Ovary (tissue), 1 donor: ENCODE data around the gene ZFAND2A.
"Not testable (repeated sequence)": the region's sequence is repeated elsewhere in the genome, so short reads cannot be mapped to it uniquely, and the experiment has no call there.

ENCODE experiments used
- EP300 ChIP-seq: sonication (generic); formaldehyde crosslinking; IDR thresholded peaks from one replicate; pipeline ENCODE4 v1.6.1; 2017; ENCODE audit warnings: antibody characterized with exemption
- POLR2A ChIP-seq: fragments of 450-650 bp; IDR thresholded peaks from one replicate; pipeline ENCODE4 v1.6.1; 2017; ENCODE audit warnings: antibody characterized with exemption, mild to moderate bottlenecking, moderate library complexity

DNA sequence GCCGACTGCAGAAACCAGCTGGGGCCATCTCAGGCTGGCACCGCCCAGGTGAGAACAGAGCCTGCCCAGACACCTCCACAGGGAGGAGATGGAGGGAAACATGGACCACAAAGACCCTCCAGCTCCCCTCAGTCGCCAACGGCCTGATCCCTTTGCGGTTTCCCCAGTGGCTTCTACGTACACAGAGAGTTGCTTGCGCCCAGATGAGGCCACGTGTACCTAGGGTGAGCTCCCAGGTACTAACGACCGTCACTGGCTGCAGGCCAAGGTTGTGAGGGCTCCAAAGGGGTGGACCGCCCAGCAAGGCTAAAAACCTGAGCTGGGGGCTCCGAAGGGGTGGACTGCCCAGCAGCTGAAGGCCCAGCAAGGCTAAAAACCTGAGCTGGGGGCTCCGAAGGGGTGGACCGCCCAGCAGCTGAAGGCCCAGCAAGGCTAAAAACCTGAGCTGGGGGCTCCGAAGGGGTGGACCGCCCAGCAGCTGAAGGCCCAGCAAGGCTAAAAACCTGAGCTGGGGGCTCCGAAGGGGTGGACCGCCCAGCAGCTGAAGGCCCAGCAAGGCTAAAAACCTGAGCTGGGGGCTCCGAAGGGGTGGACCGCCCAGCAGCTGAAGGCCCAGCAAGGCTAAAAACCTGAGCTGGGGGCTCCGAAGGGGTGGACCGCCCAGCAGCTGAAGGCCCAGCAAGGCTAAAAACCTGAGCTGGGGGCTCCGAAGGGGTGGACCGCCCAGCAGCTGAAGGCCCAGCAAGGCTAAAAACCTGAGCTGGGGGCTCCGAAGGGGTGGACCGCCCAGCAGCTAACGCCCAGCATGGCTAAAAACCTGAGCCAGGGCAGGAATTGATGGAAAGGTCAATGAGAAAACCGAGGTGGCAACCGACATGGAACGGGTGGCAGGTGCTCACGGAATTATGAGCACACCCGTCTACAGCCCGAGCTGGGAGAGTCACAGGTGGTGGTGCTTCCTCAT lies 3.9 kb downstream of the ZFAND2A start:
- not testable (repeated sequence) for TF ChIP-seq EP300, POLR2A
